HFF-Myc (cell line): ENCODE results near the gene S1PR3.

Source experiments
- DNase-seq: peaks from one replicate; pipeline ENCODE4 v3.0.0-alpha.2; 2011; ENCODE audit warnings: low read depth; ENCODE audit errors: extremely low read depth
- H3K4me3 ChIP-seq: replicated peaks from 2 replicates; pipeline ENCODE4 v1.5.1; 2011; ENCODE audit warnings: low read depth, mild to moderate bottlenecking, control low read depth, low read length
- CTCF ChIP-seq: IDR thresholded peaks from 2 replicates; pipeline ENCODE4 v1.5.1; 2012; ENCODE audit warnings: mild to moderate bottlenecking, low read depth, low read length, control low read depth; ENCODE audit errors: missing control alignments

Gene S1PR3

DNA sequence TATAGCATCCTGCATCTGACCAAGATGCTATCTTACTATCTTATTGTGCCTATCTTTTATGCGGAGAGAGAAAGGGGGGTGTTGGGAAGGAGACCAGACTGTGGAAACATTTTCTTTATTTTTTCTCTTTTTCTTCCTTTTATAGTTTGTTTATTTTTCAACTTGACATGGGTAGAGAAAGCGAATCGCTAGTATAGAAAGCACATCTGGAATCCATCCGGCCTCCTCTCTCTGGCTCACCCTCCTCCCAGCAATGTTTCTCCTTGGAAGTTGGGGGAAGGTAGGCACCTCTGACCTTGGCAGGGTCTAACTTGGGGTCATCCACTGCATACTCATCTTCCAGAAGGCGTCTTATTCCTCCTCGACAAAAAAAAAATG lies 3.9 kb downstream of the S1PR3 start:
- DNase-seq: peak; percentile 50
- 0 out of 2 replicates have a peak overlapping the region, but pooled peaks have one; percentile 88 for H3K4me3 ChIP-seq
- no peak for TF ChIP-seq CTCF

- TF ChIP-seq CTCF: no peak
- no peak overlapping the region for H3K4me3 ChIP-seq
- no peak for DNase-seq
These were observed 4.4 kb downstream of the S1PR3 start for GRCh38 chr9:88995627-88996026.

DNA sequence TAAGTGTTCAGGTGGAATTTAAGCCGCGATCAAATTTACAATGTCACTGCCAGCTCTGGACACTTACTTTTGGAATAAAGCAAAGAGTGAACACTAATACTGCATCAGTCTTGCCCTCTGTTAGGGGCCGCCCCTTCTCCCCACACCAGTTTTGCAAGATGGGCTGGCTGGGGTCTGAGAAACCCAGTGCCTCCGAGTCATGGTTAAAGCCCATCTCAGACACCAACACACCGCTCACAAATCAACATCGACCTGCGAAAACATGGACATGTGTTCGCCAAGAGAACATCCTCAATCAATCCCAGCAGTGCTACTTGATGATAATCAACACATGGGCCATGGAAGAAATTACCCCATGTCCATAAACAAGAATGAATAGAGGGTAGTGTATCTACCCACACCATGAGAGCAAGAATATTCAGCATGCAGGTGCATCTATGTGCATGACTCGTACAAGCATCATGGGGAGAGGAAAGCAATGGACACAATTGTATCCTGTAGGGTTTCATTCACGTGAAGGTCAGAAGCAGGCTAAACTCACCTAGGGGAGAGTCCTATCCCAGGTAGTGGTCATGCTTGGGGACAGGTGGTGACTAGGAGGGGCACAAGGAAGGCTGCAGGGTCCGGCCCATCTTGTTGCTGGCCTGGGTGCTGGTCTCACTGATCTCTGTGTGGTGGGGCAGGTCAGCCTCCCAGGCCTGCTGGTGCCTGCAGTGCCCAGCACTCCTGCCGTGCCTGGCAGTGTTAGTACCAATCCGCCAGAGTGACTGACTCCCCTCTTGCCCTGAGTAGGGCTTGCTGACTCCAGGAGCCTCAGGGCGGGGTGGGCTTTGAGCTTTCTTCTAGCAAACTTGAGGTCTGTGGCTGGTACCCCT lies 5.0 kb downstream of the S1PR3 start:
- H3K4me3 ChIP-seq: no peak overlapping the region
- DNase-seq: no peak
- TF ChIP-seq CTCF: no peak

GRCh38 chr9:88996921-88997235 lies 5.6 kb downstream of the S1PR3 start:
- no peak overlapping the region for H3K4me3 ChIP-seq
- DNase-seq: no peak
- TF ChIP-seq CTCF: no peak

DNA sequence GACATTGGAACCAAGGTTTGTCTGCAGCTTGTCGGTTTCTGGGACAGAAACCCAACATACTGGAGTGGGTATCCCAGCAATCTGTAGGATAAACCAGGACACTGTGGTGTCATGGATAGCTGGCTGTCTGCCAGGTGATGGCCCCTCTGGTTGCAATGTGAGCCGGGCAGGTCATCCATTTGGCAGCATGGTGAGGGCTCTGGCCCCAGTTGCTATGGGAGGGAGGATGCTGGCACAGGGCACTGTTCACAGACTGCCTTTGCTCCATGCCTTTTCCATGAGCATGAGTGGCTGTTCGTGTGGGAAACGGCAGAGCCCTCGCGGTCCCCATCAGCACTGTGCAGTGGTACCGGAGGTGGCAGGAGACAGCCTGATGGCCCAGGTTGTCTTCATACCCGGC lies 6.4 kb downstream of the S1PR3 start:
- TF ChIP-seq CTCF: no peak
- H3K4me3 ChIP-seq: no peak overlapping the region
- no peak for DNase-seq

DNA sequence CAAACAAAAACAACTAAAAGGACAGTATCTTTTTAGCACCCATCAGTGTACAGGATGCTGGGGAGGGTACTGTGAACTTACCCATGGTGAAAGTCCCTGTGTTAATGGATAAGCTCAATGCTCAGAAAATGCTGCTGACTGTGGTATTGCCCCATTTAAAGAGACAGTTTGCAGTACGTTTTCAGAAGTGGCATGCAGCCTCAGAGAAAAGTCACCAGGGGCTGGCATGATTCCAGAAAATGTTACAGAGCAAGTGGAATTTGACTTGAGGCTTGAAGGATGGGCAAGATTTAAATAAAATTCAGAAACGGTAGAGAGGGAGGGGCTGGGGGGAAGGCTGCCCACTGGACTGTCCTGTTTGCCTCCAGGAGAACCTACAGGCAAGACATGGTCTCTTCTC lies 7.2 kb downstream of the S1PR3 start:
- TF ChIP-seq CTCF: no peak
- H3K4me3 ChIP-seq: no peak overlapping the region
- DNase-seq: no peak

- no peak for TF ChIP-seq CTCF
- no peak overlapping the region for H3K4me3 ChIP-seq
- DNase-seq: no peak
These were observed 7.6 kb downstream of the S1PR3 start for GRCh38 chr9:88998911-88999310.
